GM21723 (cell line): Measurements from ENCODE around the gene LAMC1.

ENCODE experiments used
- ATAC-seq: cut with Tn5 transposase; IDR thresholded peaks from one replicate; pipeline ENCODE4 v1.9.1; 2021; ENCODE audit warnings: mild to moderate bottlenecking, moderate library complexity; ENCODE audit not compliant: unreplicated experiment

LAMC1 gene

GRCh38 chr1:183019860-183020259, 3.4 kb upstream of the LAMC1 start:
- no peak for ATAC-seq

- ATAC-seq, result no peak
These were observed 1.6 kb upstream of the LAMC1 start for GRCh38 chr1:183021405-183022201.

GRCh38 chr1:183022202-183023145, 746 bp upstream of the LAMC1 start:
- peak; percentile 40 for ATAC-seq

DNA sequence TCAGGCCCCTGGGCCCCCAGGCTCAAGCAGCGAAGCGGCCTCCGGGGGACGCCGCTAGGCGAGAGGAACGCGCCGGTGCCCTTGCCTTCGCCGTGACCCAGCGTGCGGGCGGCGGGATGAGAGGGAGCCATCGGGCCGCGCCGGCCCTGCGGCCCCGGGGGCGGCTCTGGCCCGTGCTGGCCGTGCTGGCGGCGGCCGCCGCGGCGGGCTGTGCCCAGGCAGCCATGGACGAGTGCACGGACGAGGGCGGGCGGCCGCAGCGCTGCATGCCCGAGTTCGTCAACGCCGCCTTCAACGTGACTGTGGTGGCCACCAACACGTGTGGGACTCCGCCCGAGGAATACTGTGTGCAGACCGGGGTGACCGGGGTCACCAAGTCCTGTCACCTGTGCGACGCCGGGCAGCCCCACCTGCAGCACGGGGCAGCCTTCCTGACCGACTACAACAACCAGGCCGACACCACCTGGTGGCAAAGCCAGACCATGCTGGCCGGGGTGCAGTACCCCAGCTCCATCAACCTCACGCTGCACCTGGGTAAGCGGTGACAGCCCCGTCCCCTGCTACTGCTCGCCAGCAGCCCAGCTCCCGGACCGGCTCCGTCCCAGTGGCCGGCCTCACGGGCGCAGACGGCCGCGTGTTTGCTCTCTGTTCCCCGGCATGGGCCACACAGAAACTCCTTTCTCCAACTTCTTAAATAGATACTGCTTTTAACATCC, 539 bp downstream of the LAMC1 start:
- ATAC-seq, result peak; percentile 73

GRCh38 chr1:183024317-183025009, 1.2 kb downstream of the LAMC1 start:
- no peak for ATAC-seq

GRCh38 chr1:183025010-183025337, 1.8 kb downstream of the LAMC1 start:
- no peak for ATAC-seq

DNA sequence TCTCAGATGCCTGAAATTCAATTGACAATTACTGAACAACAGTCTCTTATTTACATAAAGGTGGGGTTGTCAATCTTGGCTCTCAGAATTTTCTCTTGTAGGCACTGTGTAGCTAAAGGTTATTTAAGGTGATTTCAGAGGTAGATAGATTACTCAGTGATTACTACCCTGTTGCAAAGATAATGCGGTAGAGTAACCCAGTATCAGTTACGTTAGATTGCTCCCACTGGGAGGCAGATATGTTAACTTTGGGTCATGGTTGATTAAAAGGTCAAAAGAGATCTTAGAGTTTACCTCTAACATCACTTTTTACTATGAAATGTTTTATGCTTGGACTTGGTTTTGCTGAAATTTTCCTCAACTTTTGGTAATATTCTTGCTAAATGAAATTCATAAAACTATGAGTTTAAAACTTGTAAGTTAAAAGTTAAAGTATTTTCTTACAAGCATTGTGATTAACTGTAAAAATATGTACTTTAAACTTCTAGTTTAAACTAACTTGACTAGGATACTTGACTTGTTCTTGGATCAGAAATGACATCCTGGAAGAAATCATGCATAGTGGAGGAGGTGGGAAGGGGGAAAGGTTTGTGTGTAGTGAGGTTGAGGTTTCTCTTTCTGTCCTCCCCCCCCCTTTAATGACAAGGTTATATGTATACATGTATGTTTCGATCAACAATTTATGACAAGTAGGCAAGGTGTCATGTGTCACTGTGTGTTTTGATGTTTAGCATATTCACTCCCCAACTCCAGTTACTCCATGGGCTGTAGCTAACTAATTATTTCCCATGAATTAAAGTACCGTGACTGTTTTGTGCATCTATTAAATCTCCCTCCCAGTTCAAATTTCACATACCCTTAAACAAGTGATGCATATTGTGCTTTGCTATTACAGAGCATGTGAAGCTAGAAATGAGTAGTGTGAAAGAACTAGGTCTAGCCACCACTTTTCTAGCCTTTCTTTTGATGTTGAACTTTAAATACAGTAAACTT, 2.9 kb downstream of the LAMC1 start:
- ATAC-seq, result no peak

- no peak for ATAC-seq
These were observed 3.8 kb downstream of the LAMC1 start for GRCh38 chr1:183027031-183027430.

DNA sequence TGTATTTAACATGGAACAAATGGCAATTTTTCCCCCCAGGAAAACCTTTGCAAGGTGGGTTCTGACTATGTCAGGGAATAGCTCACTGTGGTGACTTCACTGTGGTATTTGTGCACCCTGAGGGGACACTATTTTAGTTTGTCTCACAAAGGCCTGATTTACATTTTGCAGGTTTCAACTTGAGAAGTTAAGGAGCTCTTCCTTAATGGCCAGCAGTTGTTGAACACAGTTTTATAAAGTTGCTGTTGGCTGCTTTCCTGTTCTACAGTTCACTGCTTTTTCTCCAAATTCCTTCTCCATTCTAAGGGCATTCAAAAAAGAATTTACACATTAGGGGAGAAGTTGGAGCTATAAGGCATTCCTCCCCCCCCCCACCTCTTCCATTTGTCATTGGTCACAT, 4.6 kb downstream of the LAMC1 start:
- ATAC-seq, result no peak

DNA sequence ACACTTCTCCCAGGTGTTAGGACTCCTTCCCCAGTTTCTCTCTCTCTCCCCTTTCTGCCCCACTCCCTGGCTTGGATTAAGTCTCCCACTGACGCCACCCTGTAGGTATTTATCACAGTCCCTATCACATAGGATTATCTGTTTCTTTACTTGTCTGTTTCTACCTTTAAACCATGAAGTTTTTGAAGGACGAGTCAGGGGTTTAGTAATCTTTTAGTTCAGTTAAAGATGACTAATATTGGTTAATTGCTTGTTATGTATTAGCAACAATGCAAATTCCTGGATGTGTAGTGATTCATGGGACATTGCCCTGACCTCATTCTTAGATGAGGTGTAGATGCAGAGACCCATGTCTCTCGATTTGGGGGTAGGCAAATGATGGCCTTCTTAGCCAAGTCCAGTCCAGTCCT, 6.4 kb downstream of the LAMC1 start:
- no peak for ATAC-seq

GRCh38 chr1:183030053-183030452, 6.8 kb downstream of the LAMC1 start:
- ATAC-seq, result no peak

GRCh38 chr1:183032122-183032921, 9.1 kb downstream of the LAMC1 start:
- no peak for ATAC-seq

DNA sequence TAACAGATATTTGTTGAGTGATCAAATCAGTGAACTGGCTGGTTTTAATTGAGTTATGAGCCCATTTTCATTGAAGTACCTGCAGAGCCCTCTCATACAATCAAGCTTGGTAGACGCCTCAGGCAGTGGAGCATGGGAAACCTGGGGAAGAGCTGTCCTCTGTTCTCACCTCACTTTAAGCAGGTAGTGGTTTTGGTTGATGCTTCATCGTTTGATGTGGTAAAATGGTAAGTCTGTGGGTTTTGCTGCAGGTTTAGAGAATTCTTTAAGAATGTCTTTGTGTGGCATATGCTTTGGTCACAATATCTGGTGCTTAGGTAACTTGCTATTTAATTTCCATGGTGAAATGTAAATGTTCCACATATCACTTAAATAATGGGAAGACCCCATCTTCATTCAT, 10.0 kb downstream of the LAMC1 start:
- ATAC-seq, result peak; percentile 55

- no peak for ATAC-seq
These were observed 11.5 kb downstream of the LAMC1 start for GRCh38 chr1:183034682-183035081.

GRCh38 chr1:183038333-183038866, 15.2 kb downstream of the LAMC1 start:
- ATAC-seq, result no peak

- no peak for ATAC-seq
These were observed 15.7 kb downstream of the LAMC1 start for GRCh38 chr1:183038913-183039312.

DNA sequence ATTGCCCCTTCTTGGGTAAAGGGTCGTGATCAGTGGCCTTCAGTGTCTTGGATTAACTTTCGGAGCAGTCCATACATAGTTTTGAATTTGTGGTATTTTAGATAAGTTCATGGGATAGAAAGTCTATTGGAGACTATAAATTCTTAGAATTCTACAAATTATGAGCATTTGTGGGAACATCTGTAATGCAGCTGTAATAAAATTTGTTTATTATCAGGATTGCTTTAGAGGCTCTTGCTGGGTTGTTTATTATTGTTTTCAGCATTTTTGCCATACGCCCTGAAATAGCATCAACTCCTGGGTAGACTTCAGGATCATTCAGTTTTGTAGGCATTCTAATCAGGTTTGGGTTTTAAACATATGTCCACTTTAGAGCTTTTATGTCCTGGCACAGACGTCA, 16.1 kb downstream of the LAMC1 start:
- ATAC-seq, result no peak

- ATAC-seq, result no peak
These were observed 16.8 kb downstream of the LAMC1 start for GRCh38 chr1:183039985-183040447.
